Measurements from ENCODE around the gene FGF19.
"Not testable (repeated sequence)": the region's sequence is repeated elsewhere in the genome, so short reads cannot be mapped to it uniquely, and the experiment has no call there.

DNA sequence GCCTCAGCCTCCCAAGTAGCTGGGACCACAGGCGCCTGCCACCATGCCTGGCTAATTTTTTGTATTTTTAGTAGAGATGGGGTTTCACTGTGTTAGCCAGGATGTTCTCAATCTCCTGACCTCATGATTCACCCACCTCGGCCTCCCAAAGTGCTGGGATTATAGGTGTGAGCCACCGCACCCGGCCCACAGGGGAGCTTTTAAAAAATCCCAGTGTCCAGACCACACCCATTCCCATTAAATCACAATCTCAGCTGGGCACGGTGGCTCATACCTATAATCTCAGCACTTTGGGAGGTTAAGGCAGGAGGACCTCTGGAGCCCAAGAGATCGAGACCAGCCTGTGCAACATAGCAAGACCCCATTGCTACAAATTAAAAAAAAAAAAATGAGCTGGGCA, 7.8 kb downstream of the FGF19 start:
- TF ChIP-seq TCF7 (CRISPR knock-in tag; IDR thresholded peaks at IDR 0.05; ENCODE audit: low read depth); ZNF232 (CRISPR knock-in tag; IDR thresholded peaks at IDR 0.05); GTF2I (CRISPR knock-in tag; conservative IDR thresholded peaks at IDR 0.05): not testable (repeated sequence)
- TF ChIP-seq, protein P1, sequence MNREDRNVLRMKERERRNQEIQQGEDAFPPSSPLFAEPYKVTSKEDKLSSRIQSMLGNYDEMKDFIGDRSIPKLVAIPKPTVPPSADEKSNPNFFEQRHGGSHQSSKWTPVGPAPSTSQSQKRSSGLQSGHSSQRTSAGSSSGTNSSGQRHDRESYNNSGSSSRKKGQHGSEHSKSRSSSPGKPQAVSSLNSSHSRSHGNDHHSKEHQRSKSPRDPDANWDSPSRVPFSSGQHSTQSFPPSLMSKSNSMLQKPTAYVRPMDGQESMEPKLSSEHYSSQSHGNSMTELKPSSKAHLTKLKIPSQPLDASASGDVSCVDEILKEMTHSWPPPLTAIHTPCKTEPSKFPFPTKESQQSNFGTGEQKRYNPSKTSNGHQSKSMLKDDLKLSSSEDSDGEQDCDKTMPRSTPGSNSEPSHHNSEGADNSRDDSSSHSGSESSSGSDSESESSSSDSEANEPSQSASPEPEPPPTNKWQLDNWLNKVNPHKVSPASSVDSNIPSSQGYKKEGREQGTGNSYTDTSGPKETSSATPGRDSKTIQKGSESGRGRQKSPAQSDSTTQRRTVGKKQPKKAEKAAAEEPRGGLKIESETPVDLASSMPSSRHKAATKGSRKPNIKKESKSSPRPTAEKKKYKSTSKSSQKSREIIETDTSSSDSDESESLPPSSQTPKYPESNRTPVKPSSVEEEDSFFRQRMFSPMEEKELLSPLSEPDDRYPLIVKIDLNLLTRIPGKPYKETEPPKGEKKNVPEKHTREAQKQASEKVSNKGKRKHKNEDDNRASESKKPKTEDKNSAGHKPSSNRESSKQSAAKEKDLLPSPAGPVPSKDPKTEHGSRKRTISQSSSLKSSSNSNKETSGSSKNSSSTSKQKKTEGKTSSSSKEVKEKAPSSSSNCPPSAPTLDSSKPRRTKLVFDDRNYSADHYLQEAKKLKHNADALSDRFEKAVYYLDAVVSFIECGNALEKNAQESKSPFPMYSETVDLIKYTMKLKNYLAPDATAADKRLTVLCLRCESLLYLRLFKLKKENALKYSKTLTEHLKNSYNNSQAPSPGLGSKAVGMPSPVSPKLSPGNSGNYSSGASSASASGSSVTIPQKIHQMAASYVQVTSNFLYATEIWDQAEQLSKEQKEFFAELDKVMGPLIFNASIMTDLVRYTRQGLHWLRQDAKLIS (CRISPR knock-in tag; IDR thresholded peaks at IDR 0.05; ENCODE audit: borderline replicate concordance): not testable (repeated sequence)

All from WTC11 (cell line).